GM19324 (cell line): ENCODE results near the gene TTC3.

Experiments
- ATAC-seq: cut with Tn5 transposase; IDR thresholded peaks from one replicate; pipeline ENCODE4 v1.9.1; 2021; ENCODE audit warnings: mild to moderate bottlenecking, moderate library complexity; ENCODE audit not compliant: unreplicated experiment, low FRiP score

The TTC3 gene

DNA sequence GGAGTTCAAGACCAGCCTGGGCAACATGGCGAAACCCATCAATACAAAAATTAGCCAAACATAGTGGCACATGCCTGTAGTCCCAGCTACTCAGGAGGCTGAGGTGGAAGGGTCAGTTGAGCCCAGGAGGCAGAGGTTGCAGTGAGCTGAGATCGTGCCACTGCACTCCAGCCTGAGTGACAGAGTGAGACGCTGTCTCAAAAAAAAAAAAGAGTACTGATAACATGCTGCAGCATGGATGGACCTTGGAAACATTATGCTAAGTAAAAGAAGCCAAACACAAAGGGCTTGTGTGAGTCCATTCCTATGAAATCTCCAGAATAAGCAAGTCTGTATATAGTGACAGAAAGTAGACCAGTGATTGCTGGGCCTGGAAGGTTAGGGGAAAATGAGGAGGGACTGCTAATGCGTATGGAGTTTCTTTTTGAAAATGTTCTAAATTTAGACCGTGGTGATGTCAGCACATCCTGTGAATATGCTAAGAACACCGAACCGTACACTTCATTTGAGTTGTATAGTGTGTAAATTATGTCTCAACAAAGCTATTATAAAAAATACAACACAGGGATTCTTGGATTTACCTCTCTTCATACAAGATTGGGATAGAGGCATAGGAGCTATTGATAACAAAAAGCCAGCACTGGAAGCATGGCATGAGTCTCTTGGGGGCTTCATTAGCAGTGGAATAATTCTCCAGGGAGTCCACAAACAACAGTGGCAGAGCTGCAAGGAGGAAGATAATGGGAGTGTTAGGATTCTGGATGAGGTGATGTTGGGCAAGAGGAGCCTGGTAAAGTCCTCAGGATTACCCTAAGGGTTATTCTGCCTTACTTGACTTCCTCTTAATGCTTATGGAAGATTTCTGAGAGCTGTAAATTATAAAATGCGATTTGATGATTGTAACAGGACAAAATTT, 73.5 kb downstream of the TTC3 start:
- no peak for ATAC-seq

DNA sequence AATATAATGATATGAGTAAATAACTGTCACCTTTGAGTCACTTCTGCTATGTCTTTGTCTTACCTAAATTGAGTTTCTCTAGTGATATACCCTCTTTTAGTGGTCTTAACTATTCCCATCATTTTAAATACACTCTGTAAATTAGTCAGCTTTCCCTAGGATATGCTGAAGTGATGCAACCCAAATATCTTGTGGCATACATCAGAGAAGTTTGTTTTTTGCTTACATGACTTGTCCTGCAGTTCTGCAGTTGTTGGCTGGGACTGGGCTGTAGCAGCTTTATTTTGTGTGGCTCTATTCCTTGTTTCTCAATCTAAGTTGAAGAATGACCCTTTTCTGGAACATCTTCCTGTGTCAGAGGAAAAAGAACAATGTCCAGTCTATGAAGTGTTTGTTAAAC, 76.4 kb downstream of the TTC3 start:
- ATAC-seq: no peak

DNA sequence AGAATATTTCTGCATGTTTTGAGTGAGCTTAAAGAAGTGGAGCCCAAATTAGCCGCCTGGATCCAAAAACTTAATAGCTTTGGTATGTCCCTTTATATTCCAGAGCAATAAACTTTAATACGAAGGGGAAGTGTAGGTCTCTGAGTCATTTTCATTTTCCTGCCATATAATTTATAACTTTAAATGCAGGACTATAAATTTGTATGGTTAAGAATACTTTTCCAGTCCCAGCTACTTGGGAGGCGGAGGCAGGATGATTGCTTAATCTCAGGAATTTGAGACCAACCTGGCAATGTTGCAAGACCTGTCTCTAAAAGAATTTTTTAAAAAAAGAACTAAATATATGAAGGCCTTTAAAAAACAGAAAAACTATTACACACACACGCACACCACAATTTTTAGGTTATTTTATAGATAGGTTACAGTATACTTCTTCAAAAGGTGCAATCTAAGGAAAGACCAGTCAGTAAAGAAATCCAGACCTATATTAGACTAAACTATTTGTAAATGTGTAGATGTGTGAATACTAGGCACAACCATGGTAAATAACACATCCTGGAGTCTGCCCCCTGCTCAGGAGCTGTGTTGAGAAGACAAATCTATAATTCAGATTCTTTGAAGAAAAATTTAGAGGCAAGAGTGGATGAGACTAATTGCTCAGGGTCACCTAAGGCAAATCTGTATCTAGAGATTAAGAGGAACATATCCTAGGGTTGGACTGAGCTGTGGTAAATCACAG, 80.3 kb downstream of the TTC3 start:
- no peak for ATAC-seq

DNA sequence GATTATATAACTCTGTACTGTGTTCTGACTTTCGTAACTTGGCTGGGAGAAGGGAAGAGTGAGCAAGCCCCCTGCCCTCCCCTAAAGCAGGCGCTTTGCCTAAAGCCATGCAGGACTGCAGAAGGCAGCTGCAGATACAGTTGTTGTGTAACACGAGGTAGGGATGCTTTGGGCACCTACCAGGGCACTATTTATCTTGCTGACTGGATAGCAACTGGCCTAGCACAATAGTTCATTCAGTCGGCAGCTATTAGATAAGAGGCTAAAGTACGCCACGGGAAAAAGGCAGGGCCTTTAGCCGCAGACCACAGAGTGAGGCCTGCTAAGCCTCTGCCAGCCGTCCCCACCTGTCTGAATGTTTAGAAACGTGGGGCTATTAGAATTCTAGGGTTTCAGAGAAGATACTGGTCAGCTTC, 80.9 kb downstream of the TTC3 start:
- ATAC-seq: no peak

DNA sequence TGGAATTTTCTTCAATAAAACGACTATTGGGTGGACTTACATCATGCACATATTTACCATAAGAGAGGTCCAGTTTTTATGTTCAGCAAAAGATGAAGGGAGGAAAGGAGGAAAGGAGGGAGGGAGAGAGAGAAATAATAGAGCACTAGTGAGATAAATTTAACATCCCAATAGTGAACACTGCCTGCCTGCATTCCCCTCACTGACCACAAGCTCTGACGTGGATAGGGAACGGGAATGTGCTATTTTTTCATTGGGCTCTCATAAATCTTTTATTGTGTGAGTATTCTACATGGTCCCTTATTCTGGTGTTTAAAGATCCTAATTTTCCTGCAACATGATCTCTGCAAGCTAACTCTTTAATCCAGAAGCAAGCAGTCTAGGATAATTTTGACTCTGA, 82.1 kb downstream of the TTC3 start:
- no peak for ATAC-seq

DNA sequence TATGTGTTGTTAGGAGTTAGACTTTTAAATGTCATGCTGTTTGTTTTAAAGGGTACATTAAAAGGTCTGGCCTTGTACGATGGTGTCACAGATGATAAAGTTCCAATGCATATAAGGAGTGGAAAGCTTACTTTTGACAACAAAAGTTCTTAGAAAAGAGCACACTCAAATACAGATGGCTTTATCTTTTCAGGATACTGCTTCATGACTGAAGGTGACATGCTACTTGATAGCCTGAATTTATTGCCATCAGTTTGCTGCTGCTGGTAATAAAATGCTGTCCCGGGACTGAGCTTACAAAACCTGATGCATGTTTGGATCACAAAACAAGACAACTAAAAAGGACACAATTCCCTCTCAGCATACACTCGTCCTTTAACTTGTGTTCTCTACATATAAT, 84.9 kb downstream of the TTC3 start:
- ATAC-seq: no peak

DNA sequence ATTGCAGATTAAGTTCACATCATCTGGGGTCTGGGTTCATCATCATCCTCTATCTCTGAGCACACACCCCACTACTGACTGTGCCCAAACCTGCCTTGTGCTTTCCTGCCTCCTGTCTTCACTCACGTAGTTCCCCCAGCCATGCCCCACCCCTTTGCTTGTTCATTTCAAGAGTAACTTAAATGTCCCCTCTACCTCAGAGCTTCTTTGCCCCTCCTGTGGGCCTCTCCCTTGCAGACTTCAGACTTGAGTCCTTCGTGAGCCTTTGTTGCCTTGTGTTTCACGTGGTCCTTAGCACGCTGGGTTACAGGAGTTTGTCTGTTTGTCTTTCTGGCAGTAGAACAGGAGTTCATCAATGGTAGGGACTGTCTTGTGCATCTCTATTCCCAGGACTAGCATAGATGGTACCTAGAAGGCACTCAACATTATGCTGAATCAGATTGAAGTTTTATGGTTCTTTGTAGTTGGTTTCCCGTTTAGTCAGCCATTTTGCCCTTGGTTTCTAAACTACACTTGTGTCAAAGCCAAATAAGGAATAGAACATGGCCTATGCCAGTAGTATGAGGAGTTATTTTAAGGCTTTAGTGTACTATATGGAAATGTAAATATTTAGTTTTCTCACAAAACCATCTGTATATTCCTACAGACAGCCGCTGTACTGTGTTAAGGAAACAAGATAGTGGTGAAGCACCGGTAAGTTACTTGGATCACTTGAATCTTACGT, 86.2 kb downstream of the TTC3 start:
- no peak for ATAC-seq

DNA sequence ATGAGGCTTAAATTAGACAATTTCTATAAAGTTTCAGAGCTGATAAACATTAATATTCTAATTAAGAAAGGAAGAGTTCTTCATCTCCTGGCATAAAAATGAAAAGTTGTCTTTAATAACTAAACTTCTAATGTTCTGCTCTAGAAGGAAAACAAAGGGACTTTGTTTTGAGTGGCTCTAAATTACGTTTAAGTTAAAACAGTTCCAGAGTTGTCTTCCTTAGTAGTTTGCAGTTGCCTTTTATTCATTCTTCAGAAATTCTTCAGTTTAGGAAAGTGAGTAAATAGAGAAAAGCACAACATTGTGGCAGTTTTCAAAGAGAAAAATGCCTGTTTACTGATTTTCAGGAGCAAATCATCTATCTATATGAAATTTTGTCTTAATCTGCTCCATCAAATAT, 86.9 kb downstream of the TTC3 start:
- ATAC-seq: no peak

DNA sequence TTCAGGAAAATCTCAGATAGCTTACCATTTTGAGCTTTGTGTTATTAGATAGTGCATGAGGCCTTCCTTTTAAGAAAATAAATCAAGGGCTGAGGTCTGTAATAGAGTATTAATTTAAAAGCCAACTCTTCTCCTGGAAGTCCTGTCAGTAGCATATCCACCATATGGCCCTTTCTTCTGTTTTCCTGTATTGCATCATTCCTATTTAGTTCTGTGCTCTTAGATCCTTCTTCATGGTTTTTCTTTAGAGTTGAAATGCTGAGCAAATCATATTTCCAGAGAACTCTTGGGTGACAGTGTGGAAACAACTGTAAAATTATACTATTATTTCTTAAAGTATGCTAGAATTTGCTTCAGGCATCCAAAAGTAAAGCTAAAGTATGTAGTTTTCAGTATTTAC, 91.7 kb downstream of the TTC3 start:
- ATAC-seq: no peak

DNA sequence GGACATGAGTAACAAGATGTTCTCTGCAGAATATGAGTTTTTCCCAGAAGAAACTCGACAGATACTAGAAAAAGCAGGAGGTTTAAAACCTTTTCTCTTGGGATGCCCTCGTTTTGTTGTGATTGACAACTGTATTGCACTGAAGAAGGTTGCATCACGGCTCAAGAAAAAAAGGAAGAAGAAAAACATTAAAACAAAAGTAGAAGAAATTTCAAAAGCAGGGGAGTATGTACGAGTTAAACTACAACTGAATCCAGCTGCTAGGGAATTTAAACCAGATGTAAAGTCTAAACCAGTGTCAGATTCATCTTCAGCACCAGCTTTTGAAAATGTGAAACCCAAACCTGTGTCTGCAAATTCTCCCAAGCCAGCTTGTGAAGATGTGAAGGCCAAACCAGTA, 92.5 kb downstream of the TTC3 start:
- ATAC-seq: no peak

DNA sequence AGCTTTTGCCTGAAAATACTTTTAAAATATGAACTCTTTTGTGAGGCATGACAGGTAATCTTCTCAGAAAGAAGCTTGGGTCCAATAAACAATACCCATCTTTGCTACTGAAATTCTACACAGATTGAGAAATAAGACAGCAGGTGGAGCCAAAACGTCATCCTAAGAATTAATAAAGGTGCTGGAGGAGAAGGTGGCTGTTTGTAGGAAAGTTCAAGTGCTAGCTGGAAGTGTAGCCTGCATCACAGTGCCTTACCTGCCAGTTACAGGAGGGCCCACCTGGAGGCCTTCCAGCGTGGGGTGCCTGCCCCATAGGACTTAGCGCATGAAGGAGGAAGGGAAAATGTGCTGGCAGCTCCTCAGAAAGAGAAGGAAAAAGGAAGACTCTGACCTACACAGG, 93.7 kb downstream of the TTC3 start:
- no peak for ATAC-seq

DNA sequence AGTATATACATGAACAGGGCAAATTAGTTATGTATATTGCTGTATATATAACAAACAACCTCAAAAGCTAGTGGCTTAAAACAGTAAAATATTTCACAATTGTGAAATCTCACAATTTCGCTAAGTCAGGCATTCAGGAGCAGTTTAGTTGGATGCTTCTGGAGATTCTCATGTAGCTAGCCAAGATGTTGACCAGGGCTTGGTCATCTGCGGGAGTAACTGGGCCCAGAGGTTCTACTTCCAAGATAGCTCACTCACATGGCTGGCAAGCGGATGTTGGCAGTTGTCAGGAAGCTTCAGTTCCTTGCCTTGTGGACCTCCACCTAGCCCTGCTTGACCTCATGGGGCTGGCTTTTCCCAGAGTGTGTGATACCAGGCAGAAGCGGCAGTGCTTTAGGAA, 95.6 kb downstream of the TTC3 start:
- ATAC-seq: no peak

DNA sequence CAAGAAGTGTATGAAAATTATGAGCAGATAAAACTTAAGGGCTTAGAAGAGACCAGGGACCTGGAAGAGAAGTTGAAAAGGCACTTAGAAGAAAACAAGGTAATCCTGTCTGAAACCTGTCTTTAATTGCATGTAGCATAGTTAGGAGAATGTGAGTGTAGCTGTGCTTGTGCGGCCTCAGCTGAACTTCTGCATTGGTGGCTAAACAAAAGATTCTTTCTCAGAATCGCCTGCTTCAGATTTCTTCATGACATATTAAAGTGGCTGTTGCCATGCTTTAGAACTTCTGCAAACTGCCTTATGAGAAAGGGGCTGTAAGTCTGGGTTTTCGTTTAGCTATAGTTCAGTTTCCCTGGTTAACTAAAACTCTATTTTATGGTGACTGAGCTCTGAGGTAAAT, 99.6 kb downstream of the TTC3 start:
- ATAC-seq: no peak

DNA sequence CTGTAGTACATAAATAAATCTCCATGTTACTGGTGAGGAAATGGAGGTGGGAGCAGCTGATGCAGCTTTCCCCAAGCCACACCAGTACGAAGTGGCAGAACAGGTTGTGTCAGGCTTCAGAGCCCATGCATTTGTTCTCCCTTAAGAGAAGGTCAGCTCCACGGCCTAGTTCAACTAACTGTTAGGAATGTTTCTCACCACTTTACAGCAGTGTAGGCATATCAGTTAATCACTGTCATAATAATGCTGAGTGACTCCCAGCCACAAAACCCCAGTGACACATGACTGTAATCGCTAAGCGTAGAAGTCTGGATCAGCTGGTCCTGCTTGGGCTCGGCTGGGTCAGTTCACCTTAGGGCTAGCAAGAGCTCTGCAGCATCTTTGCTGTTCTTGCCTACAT, 103.7 kb downstream of the TTC3 start:
- ATAC-seq: no peak

DNA sequence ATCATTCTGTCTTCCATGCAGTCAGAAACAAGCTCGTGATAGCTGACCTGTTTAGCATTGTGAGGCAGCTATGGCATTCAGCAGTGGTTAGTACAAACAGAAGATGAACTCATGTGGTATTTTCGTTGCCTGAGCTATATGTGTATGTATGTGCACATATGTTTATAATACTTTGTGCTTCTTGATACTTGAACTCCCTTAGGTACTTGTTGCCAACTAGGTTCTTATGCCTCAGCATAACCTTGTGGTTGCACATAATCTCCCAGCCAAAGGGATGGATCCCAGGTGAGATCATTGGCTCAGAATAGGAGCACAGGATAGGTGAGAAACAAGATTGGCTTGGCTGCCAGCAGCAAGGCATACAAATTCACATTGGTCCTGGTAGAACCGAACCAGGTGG, 108.0 kb downstream of the TTC3 start:
- no peak for ATAC-seq

DNA sequence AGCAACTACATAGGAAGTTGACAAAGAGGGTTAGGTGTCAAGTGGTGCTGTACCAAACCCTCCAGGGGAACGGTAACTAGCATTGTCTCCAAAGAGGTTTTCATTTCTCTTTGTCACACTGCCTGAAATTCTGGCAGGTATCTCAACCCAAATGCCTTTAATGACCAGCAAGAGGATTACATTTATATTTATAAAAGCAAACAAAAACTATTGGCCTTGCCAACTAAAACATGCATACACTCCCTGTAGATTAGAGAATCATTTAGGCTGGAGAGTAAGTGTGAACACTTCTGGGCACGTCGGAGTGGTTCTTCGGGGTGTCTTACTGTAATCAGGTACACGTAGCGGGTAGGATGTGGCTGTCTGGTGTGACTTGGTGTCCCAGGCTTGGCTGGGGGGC, 109.2 kb downstream of the TTC3 start:
- ATAC-seq: no peak

DNA sequence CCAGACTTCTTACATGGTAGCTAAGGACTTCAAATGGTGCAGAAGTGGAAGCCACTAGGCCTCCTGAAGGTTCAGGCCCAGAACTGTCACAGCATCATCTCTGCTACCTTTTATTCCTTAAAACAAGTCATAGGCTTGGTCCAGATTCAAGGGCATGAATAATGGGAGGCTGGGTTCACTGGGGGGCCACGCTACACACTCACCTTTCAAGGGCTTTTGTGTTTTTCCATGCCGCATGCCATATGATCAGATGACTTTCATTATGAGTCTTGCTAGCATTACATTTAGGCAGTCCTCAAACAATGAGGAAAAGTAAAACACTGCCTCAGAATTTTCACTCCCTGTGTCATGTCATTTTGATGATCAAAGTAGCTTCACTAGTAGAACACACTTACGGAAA, 110.7 kb downstream of the TTC3 start:
- ATAC-seq: no peak

DNA sequence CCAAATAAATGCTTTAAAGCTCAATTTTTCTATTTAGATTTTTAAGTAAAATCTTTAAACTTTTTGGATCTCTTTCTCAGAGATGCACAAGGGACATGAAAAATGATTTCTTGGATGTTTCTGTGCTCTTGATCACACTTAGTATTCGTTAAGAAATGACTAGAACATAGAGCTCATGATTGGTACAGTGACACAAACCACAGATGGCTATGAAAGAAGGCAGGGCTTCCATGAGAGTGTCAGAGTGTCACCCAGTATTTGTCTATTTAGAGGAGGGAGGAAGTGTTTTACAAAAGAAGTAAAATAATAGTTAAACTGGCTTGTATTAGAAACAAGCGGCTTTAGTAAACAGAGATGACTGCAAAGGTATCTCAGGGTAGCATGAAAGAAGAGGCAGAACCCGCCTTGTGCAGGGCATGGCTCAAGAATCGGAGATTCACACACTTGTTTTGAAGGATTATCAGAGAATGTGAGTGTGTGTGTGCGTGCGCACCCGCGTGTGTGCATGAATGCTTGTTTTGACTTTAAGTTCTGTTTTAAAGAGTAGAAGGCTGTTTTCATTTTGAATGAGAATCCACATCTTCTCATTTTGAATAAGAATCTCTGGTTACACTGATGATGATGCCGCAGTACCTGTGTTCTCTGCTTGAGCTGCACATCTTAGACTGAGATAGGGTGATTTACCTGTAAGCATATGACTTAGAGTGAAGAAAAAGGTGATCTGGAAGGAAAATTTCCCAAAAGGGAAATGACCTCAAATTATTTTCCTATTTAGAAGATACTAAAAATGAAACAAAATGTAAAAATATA, 111.9 kb downstream of the TTC3 start:
- no peak for ATAC-seq

DNA sequence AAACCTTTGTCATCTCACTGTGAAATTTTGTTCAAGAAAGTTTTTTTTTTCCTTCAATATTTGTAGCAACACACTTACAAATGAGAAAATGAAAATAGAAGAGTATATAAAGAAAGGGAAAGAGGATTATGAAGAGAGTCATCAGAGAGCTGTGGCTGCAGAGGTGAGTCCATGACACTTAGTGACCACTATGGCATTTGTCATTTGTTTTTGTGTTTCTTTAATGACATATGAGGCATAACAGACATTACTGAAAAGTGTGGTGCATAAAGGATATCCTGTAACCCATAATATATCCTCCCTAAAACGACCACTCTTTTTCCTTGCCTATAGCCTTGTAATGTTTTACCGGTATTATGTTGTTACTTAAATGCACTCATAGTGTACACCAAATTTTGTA, 113.9 kb downstream of the TTC3 start:
- no peak for ATAC-seq

DNA sequence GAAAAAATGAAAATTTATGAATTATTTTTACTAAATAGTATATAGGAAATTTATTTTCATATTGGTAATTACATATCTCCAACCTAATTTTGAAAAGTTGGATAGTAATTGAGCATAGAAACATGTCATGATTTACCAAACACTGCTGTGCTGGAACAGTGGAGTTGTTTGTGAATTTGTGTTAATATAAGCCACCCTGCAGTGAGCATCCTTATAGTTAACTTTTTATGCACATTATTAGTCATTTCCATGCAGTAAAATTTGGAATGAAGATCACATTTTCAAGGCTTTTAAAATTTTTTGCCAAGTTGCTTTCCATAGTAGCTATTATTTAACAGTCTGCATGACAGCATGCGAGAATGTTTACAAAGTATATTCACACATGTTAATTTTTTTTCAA, 115.8 kb downstream of the TTC3 start:
- ATAC-seq: no peak

DNA sequence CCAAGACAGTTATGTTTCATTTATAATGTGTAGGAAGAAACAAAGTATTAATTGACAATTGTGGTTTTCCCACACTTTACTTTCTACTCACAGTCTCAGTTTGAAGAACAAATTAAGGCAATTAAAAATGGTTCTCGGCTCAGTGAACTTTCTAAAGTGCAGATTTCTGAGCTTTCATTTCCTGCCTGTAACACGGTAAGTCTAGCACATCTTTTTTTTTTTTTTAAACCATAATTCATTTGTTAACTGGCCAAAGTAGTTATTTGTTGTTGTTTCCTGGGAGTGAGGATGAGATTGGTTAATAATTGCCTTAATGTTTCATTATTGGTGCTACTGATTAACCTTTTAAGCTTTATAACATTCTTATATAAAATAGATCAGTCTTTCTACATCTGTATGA, 119.0 kb downstream of the TTC3 start:
- no peak for ATAC-seq
